WTC11 (cell line): ENCODE results near the gene TRIP13. TPM values are rescaled to one million over a fixed set of nuclear protein-coding genes. Genes with fewer than 3 reads are reported as not detected.

Experiments
- ATAC-seq: fragments of 200-7000 bp; cut with Tn5 transposase; 2 replicates; pipeline ENCODE4 v1.10.0; 2021; ENCODE audit warnings: mild to moderate bottlenecking, moderate library complexity
- CTCF ChIA-PET: fragments of 300-600 bp; sonication (Branson Sonifier 250); formaldehyde crosslinking; loops from one replicate; lab custom pipeline; 2021; ENCODE audit warnings: antibody characterized with exemption; lab: Charles Lee
- POLR2A ChIA-PET: fragments of 350-600 bp; sonication (Branson Sonifier 250); formaldehyde crosslinking; loops from one replicate; lab custom pipeline; 2021; ENCODE audit warnings: antibody characterized with exemption; lab: Charles Lee
- DNase-seq: peaks from one replicate; pipeline ENCODE4 v3.0.0; 2021; ENCODE audit warnings: low spot score
- H3K27ac Mint-ChIP-seq: 2 replicates; pipeline ENCODE4 v1.8.0; 2021; ENCODE audit warnings: mixed read lengths
- H3K27me3 Mint-ChIP-seq: 2 replicates; pipeline ENCODE4 v1.8.0; 2021; ENCODE audit warnings: low read depth, mild to moderate bottlenecking, moderate library complexity, mixed read lengths
- H3K36me3 Mint-ChIP-seq: 2 replicates; pipeline ENCODE4 v1.8.0; 2021; ENCODE audit warnings: mixed read lengths
- H3K4me1 Mint-ChIP-seq: 2 replicates; pipeline ENCODE4 v1.8.0; 2022; ENCODE audit warnings: mixed read lengths
- H3K4me3 Mint-ChIP-seq: 2 replicates; pipeline ENCODE4 v1.8.0; 2021; ENCODE audit warnings: mild to moderate bottlenecking, moderate library complexity, mixed read lengths
- H3K9me3 Mint-ChIP-seq: 2 replicates; pipeline ENCODE4 v1.8.0; 2021; ENCODE audit warnings: mixed read lengths
- E2F5 ChIP-seq: sonication (generic); formaldehyde crosslinking; IDR thresholded peaks from 2 replicates; pipeline ENCODE4 v1.8.1; 2022; ENCODE audit warnings: mild to moderate bottlenecking, moderate library complexity, missing genetic modification reagents
- ELF4 ChIP-seq: sonication (generic); formaldehyde crosslinking; IDR thresholded peaks from 2 replicates; pipeline ENCODE4 v1.8.1; 2022; ENCODE audit warnings: low read depth, mild to moderate bottlenecking, moderate library complexity, missing genetic modification reagents
- ETV6 ChIP-seq: sonication (generic); formaldehyde crosslinking; IDR thresholded peaks from 2 replicates; pipeline ENCODE4 v1.8.1; 2022; ENCODE audit warnings: mild to moderate bottlenecking, missing genetic modification reagents
- FOXK1 ChIP-seq: sonication (generic); formaldehyde crosslinking; IDR thresholded peaks from 2 replicates; pipeline ENCODE4 v1.8.0; 2022; ENCODE audit warnings: mild to moderate bottlenecking, moderate library complexity, missing genetic modification reagents
- GABPB1 ChIP-seq: sonication (generic); formaldehyde crosslinking; IDR thresholded peaks from 2 replicates; pipeline ENCODE4 v1.8.1; 2023; ENCODE audit warnings: mild to moderate bottlenecking, missing genetic modification reagents
- HMGA2 ChIP-seq: fragments of 250-450 bp; sonication (Bioruptor Pico); IDR thresholded peaks from 2 replicates; pipeline ENCODE4 v1.4.0; 2021; ENCODE audit warnings: mild to moderate bottlenecking, moderate library complexity
- IRF1 ChIP-seq: sonication (generic); formaldehyde crosslinking; IDR thresholded peaks from 2 replicates; pipeline ENCODE4 v1.8.0; 2023; ENCODE audit warnings: missing genetic modification reagents
- NR2C2 ChIP-seq: sonication (generic); formaldehyde crosslinking; IDR thresholded peaks from 2 replicates; pipeline ENCODE4 v1.8.0; 2022; ENCODE audit warnings: mild to moderate bottlenecking, missing genetic modification reagents
- PRRX2 ChIP-seq: fragments of 250-450 bp; sonication (Bioruptor Pico); IDR thresholded peaks from 2 replicates; pipeline ENCODE4 v1.8.0; 2021; ENCODE audit warnings: mild to moderate bottlenecking
- SOX15 ChIP-seq: fragments of 250-450 bp; sonication (Bioruptor Pico); IDR thresholded peaks from 2 replicates; pipeline ENCODE4 v1.9.0; 2021; ENCODE audit warnings: mild to moderate bottlenecking
- STAT6 ChIP-seq: sonication (generic); formaldehyde crosslinking; conservative IDR thresholded peaks from 2 replicates; pipeline ENCODE4 v1.8.1; 2023; ENCODE audit warnings: mild to moderate bottlenecking, low read depth, missing genetic modification reagents, moderate library complexity
- TP53 ChIP-seq: sonication (generic); formaldehyde crosslinking; IDR thresholded peaks from 2 replicates; pipeline ENCODE4 v1.8.1; 2023; ENCODE audit warnings: mild to moderate bottlenecking, missing genetic modification reagents
- USF1 ChIP-seq: sonication (generic); formaldehyde crosslinking; IDR thresholded peaks from 2 replicates; pipeline ENCODE4 v1.8.0; 2022; ENCODE audit warnings: mild to moderate bottlenecking, missing genetic modification reagents
- ZNF121 ChIP-seq: sonication (generic); formaldehyde crosslinking; IDR thresholded peaks from 2 replicates; pipeline ENCODE4 v1.8.0; 2023; ENCODE audit warnings: missing genetic modification reagents
- total RNA-seq: library from RNA; stranded (reverse); gene quantifications from 3 replicates; pipeline ENCODE4 v1.2.3, GENCODE V29; 2021
- TF ChIP-seq, protein P1 (sequence below): sonication (generic); formaldehyde crosslinking; IDR thresholded peaks from 2 replicates; pipeline ENCODE4 v1.8.1; 2023; ENCODE audit warnings: mild to moderate bottlenecking, moderate library complexity, missing genetic modification reagents
- TF ChIP-seq, protein P2 (sequence below): fragments of 200-600 bp; IDR thresholded peaks from 2 replicates; pipeline ENCODE4 v1.8.0; 2022; ENCODE audit warnings: antibody characterized with exemption
- TF ChIP-seq, protein P3 (sequence below): sonication (generic); formaldehyde crosslinking; conservative IDR thresholded peaks from 2 replicates; pipeline ENCODE4 v1.8.1; 2022; ENCODE audit warnings: mild to moderate bottlenecking, missing genetic modification reagents
- TF ChIP-seq, protein P4 (sequence below): sonication (generic); formaldehyde crosslinking; IDR thresholded peaks from 2 replicates; pipeline ENCODE4 v1.8.1; 2022; ENCODE audit warnings: mild to moderate bottlenecking, missing genetic modification reagents, moderate library complexity, borderline replicate concordance
- TF ChIP-seq, protein P5 (sequence below): sonication (generic); formaldehyde crosslinking; IDR thresholded peaks from 2 replicates; pipeline ENCODE4 v1.8.1; 2023; ENCODE audit warnings: mild to moderate bottlenecking, missing genetic modification reagents

TRIP13 gene
- total RNA-seq, 1 experiment from 2014 or later = 33.7 TPM

DNA sequence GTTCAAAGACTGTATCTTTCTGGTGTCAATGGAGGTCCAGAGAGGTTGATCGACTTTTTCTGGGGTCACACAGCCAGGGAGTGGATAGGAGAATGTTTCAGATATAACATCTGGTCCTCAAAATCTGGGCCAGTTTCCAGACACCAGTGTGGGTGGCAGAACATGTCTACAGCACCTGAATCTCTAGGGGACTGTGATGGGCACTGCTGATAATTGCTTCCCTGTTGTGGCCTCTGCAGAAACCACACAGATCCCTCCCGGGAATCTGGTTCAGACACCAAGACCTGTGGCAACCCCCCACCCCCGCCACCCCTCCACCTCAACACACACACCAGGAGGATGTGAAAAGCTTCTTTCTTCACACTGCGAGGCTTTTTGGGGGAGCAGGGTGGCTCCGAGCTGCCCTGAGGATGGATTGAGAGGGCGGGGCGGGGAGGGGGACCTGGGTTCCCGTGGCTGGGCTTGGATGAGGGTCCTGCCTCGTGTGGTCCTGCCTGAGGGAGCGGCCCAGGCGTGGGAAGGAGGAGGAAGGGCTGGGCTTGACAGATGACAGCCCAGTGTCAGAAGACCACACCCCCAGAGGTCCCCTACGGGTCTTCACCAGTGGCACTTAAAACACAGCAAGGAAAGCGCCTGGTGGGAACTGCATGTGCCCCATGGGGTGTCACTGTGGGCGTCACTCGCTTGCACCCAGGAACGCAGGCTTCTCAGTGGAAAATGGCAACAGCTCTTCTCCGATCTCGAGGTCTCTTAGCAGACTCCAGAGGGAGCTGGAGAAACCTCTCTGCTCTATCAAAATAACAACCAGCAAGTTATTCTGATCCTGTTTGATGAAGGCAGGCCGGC, 55.2 kb downstream of the TRIP13 start:
- POLR2A ChIA-PET = interaction anchor here (1.5 kb wide), 1 partner anchor 33 kb away, joined by 3 read pairs; no protein-coding TSS in a partner anchor
- no peak for TF ChIP-seq HMGA2
- TF ChIP-seq ELF4 = no peak
- no peak for TF ChIP-seq IRF1
- TF ChIP-seq NR2C2 (CRISPR knock-in tag) = no peak
- no peak for TF ChIP-seq TP53 (CRISPR knock-in tag)
- Mint-ChIP-seq H3K4me3 (no peak overlapping the region), H3K36me3 (no peaks in the 10 kb centered on the region), H3K27me3 (peaks cover 4% of the 10 kb centered on the region; the same call in 1 of the 2 replicates), H3K4me1 (peaks cover 3% of the 10 kb centered on the region; the same call in 1 of the 2 replicates), H3K9me3 (no peaks in the 10 kb centered on the region), H3K27ac (no peak overlapping the region)
- CTCF ChIA-PET = interaction anchor here (0.6 to 2.3 kb wide), 7 partner anchors 9 to 533 kb away, joined by 3 to 12 read pairs (median 7); no protein-coding TSS in a partner anchor
- DNase-seq = no peak
- ATAC-seq = no peak

DNA sequence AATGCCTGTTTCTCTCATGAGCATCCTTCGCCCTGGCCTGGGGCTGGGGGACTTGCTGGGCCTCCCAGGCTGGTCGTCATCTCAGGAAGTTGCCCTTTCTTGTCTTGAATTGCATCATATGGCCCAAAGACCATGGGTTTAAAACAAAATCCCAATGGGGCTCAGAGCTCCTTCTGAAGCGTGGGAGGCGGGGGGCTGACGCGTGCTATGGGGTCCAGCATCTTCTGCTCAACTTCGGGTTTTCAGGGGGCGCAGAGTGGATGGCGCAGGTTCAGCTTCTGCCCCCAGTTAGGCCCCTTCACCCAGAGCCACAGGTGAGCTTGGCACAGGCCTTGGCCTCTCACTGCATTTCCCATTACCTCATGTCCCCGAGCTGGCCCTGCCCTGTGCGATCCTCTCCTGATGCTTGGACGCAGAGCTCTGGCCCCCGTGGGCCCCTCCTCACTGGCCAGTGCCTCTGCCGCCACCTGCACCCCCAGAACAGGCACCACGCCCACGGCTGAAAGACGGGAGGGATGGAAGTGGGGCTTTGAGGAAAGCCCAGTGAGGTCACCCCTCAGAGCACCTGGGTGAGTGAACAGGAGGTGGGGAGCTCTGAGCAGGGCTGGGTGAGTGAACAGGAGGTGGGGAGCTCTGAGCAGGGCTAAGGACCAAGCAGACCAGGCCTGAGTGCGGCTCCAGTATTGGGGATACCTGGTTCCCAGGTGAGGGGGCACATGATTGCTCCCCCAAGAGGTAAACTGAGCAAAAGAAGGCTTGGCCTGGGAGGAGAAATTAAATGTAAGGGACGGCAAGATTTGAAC, 56.0 kb downstream of the TRIP13 start:
- Mint-ChIP-seq H3K27me3 (peaks cover 4% of the 10 kb centered on the region; the same call in 1 of the 2 replicates), H3K36me3 (no peaks in the 10 kb centered on the region), H3K27ac (no peak overlapping the region), H3K4me3 (no peak overlapping the region), H3K9me3 (no peaks in the 10 kb centered on the region), H3K4me1 (peaks cover 2% of the 10 kb centered on the region; the same call in 1 of the 2 replicates)
- POLR2A ChIA-PET = interaction anchor here (1.5 kb wide), 1 partner anchor 32 kb away, joined by 3 read pairs; no protein-coding TSS in a partner anchor
- DNase-seq (no peak), ATAC-seq (no peak)
- CTCF ChIA-PET = interaction anchor here (0.7 to 2.3 kb wide), 7 partner anchors 8 to 502 kb away, joined by 3 to 12 read pairs (median 5); no protein-coding TSS in a partner anchor
- TF ChIP-seq ETV6 = no peak
- TF ChIP-seq, protein P1, sequence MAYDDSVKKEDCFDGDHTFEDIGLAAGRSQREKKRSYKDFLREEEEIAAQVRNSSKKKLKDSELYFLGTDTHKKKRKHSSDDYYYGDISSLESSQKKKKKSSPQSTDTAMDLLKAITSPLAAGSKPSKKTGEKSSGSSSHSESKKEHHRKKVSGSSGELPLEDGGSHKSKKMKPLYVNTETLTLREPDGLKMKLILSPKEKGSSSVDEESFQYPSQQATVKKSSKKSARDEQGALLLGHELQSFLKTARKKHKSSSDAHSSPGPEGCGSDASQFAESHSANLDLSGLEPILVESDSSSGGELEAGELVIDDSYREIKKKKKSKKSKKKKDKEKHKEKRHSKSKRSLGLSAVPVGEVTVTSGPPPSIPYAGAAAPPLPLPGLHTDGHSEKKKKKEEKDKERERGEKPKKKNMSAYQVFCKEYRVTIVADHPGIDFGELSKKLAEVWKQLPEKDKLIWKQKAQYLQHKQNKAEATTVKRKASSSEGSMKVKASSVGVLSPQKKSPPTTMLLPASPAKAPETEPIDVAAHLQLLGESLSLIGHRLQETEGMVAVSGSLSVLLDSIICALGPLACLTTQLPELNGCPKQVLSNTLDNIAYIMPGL (CRISPR knock-in tag) = no peak
- no peak for TF ChIP-seq ZNF121
- no peak for TF ChIP-seq PRRX2
- TF ChIP-seq, protein P2, sequence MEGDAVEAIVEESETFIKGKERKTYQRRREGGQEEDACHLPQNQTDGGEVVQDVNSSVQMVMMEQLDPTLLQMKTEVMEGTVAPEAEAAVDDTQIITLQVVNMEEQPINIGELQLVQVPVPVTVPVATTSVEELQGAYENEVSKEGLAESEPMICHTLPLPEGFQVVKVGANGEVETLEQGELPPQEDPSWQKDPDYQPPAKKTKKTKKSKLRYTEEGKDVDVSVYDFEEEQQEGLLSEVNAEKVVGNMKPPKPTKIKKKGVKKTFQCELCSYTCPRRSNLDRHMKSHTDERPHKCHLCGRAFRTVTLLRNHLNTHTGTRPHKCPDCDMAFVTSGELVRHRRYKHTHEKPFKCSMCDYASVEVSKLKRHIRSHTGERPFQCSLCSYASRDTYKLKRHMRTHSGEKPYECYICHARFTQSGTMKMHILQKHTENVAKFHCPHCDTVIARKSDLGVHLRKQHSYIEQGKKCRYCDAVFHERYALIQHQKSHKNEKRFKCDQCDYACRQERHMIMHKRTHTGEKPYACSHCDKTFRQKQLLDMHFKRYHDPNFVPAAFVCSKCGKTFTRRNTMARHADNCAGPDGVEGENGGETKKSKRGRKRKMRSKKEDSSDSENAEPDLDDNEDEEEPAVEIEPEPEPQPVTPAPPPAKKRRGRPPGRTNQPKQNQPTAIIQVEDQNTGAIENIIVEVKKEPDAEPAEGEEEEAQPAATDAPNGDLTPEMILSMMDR = no peak
- TF ChIP-seq, protein P3, sequence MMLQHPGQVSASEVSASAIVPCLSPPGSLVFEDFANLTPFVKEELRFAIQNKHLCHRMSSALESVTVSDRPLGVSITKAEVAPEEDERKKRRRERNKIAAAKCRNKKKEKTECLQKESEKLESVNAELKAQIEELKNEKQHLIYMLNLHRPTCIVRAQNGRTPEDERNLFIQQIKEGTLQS (CRISPR knock-in tag) = no peak
- TF ChIP-seq, protein P4, sequence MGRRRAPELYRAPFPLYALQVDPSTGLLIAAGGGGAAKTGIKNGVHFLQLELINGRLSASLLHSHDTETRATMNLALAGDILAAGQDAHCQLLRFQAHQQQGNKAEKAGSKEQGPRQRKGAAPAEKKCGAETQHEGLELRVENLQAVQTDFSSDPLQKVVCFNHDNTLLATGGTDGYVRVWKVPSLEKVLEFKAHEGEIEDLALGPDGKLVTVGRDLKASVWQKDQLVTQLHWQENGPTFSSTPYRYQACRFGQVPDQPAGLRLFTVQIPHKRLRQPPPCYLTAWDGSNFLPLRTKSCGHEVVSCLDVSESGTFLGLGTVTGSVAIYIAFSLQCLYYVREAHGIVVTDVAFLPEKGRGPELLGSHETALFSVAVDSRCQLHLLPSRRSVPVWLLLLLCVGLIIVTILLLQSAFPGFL = no peak
- TF ChIP-seq STAT6 (CRISPR knock-in tag) = no peak
- TF ChIP-seq FOXK1 (CRISPR knock-in tag) = no peak
- TF ChIP-seq, protein P5, sequence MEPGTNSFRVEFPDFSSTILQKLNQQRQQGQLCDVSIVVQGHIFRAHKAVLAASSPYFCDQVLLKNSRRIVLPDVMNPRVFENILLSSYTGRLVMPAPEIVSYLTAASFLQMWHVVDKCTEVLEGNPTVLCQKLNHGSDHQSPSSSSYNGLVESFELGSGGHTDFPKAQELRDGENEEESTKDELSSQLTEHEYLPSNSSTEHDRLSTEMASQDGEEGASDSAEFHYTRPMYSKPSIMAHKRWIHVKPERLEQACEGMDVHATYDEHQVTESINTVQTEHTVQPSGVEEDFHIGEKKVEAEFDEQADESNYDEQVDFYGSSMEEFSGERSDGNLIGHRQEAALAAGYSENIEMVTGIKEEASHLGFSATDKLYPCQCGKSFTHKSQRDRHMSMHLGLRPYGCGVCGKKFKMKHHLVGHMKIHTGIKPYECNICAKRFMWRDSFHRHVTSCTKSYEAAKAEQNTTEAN (CRISPR knock-in tag) = no peak
- no peak for TF ChIP-seq GABPB1 (CRISPR knock-in tag)
- TF ChIP-seq E2F5 (CRISPR knock-in tag) = no peak
- TF ChIP-seq USF1 (CRISPR knock-in tag) = no peak
- TF ChIP-seq SOX15 (CRISPR knock-in tag) = no peak
